ENCODE data around the gene PLXNB1.

The PLXNB1 gene

DNA sequence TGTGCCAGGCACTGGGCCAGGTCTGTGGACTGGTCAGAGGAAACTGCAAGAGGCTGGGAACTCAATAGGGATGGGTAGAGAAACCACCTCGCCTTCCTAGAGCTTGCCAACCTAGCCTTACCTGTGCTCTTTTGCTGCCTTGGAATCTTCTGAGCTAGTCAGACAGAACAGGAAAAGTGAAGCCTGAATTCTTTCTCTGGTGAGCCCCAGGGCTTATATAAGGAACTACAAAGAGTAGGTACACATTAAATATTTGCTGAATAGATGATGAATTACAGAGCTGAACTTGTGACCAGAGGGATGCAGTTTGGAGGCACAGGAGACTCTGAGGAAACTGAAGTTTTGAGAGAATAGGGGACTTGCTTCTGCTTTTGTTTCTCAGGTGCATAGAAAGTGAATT, 73.5 kb downstream of the PLXNB1 start:
- no peak for DNase-seq

DNA sequence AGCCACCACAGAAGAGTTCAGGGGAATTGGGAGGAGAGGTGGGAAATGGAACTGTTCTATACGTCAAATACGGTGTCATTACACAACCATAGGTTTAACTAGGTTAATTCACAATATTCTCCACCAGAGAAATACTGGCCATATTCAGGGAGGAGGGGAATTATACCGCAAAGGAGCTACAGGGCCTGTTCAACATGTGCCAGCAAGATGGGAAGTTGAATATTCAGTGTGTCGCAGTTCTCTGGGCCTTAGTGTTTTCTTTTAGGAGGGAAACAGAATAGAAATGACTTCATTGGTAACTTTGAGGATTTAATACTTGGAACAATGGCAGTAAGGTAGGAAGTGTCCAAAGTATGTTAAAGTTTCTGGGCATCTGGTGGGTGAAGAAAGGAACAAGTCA, 75.9 kb downstream of the PLXNB1 start:
- DNase-seq, result no peak
